GM23338 (cell line): ENCODE data around the gene HDDC3. TPM values are rescaled to one million over a fixed set of nuclear protein-coding genes. Genes with fewer than 3 reads are reported as not detected.

Experiments used
- ATAC-seq: fragments of 200-7000 bp; cut with Tn5 transposase; 3 replicates; pipeline ENCODE4 v1.9.1; 2020
- DNase-seq: peaks from one replicate; pipeline ENCODE4 v3.0.0-alpha.2; 2015; ENCODE audit warnings: low spot score
- H2AFZ ChIP-seq: fragments of 200-600 bp; sonication (generic); 2 replicates; pipeline ENCODE4 v1.8.0; 2016; ENCODE audit warnings: antibody characterized with exemption, mild to moderate bottlenecking, moderate library complexity
- H3F3A ChIP-seq: fragments of 200-600 bp; sonication (generic); replicated peaks from 2 replicates; pipeline ENCODE4 v1.8.0; 2017; ENCODE audit warnings: antibody characterized with exemption, mixed run types, low read depth
- H3K27ac ChIP-seq: fragments of 200-600 bp; sonication (generic); 2 replicates; pipeline ENCODE4 v1.6.1; 2016; ENCODE audit warnings: low read depth
- H3K27me3 ChIP-seq: fragments of 200-600 bp; sonication (generic); 2 replicates; pipeline ENCODE4 v1.8.0; 2016; ENCODE audit warnings: mild to moderate bottlenecking, mixed run types, moderate library complexity; ENCODE audit not compliant: insufficient read depth
- H3K36me3 ChIP-seq: fragments of 200-600 bp; sonication (generic); 2 replicates; pipeline ENCODE4 v1.8.0; 2016; ENCODE audit warnings: mild to moderate bottlenecking; ENCODE audit not compliant: insufficient read depth
- H3K4me1 ChIP-seq: fragments of 200-600 bp; sonication (generic); 2 replicates; pipeline ENCODE4 v1.8.0; 2016; ENCODE audit warnings: mild to moderate bottlenecking, moderate library complexity; ENCODE audit not compliant: insufficient read depth
- H3K4me2 ChIP-seq: fragments of 200-600 bp; sonication (generic); 2 replicates; pipeline ENCODE4 v1.7.1; 2017; ENCODE audit warnings: mixed run types
- H3K4me3 ChIP-seq: fragments of 200-600 bp; sonication (generic); 2 replicates; pipeline ENCODE4 v1.6.1; 2016; ENCODE audit warnings: mixed run types
- H3K79me2 ChIP-seq: fragments of 200-600 bp; sonication (generic); replicated peaks from 2 replicates; pipeline ENCODE4 v1.8.0; 2017; ENCODE audit warnings: mild to moderate bottlenecking; ENCODE audit not compliant: insufficient read depth
- H3K9me2 ChIP-seq: fragments of 200-600 bp; sonication (generic); 2 replicates; pipeline ENCODE4 v1.8.0; 2017; ENCODE audit not compliant: insufficient read depth
- H4K20me1 ChIP-seq: fragments of 200-600 bp; sonication (generic); replicated peaks from 2 replicates; pipeline ENCODE4 v1.8.0; 2017; ENCODE audit warnings: mild to moderate bottlenecking; ENCODE audit not compliant: insufficient read depth
- H3K27ac Mint-ChIP-seq: 2 replicates; pipeline ENCODE4 v1.8.0; 2020; ENCODE audit warnings: inconsistent platforms, mild to moderate bottlenecking, moderate library complexity, mixed read lengths
- H3K27me3 Mint-ChIP-seq: 3 replicates; pipeline ENCODE4 v1.8.0; 2022; ENCODE audit warnings: low read depth, mild to moderate bottlenecking, moderate library complexity, mixed read lengths, inconsistent platforms; ENCODE audit not compliant: insufficient read depth, poor library complexity
- H3K36me3 Mint-ChIP-seq: 3 replicates; pipeline ENCODE4 v1.8.0; 2021; ENCODE audit warnings: low read depth, mild to moderate bottlenecking, inconsistent platforms, moderate library complexity, mixed read lengths
- H3K4me1 Mint-ChIP-seq: 3 replicates; pipeline ENCODE4 v1.8.0; 2020; ENCODE audit warnings: mild to moderate bottlenecking, inconsistent platforms, mixed read lengths
- H3K4me3 Mint-ChIP-seq: 3 replicates; pipeline ENCODE4 v1.8.0; 2021; ENCODE audit warnings: moderate library complexity, mild to moderate bottlenecking, inconsistent platforms, mixed read lengths
- H3K9me3 Mint-ChIP-seq: 3 replicates; pipeline ENCODE4 v1.8.0; 2020; ENCODE audit warnings: moderate library complexity, mild to moderate bottlenecking, inconsistent platforms, mixed read lengths
- CREB1 ChIP-seq: fragments of 250-450 bp; sonication (Bioruptor Pico); IDR thresholded peaks from 2 replicates; pipeline ENCODE4 v1.5.0; 2020; ENCODE audit warnings: low read depth, mild to moderate bottlenecking, moderate library complexity
- EZH2 ChIP-seq: fragments of 200-600 bp; sonication (generic); IDR thresholded peaks from one replicate; pipeline ENCODE4 v1.8.0; 2017; ENCODE audit warnings: antibody characterized with exemption, mild to moderate bottlenecking, low read depth; ENCODE audit not compliant: unreplicated experiment
- STAT1 ChIP-seq: IDR thresholded peaks from one replicate; pipeline ENCODE4 v1.6.1; 2016; ENCODE audit warnings: antibody characterized with exemption; ENCODE audit not compliant: unreplicated experiment
- ZNF331 ChIP-seq: fragments of 250-450 bp; sonication (Bioruptor Pico); IDR thresholded peaks from 2 replicates; pipeline ENCODE4 v1.5.0; 2020; ENCODE audit warnings: low read depth, mild to moderate bottlenecking, moderate library complexity
- ZNF462 ChIP-seq: fragments of 250-450 bp; sonication (Bioruptor Pico); IDR thresholded peaks from 2 replicates; pipeline ENCODE4 v1.5.0; 2020; ENCODE audit warnings: mild to moderate bottlenecking, moderate library complexity
- polyA plus RNA-seq: library from polyadenylated mRNA; unstranded; fragments of >200 nt; fragmentation: Nextera tagmentation; extraction: Ambion mirVana; gene quantifications from 2 replicates; pipeline ENCODE4 v1.2.1, GENCODE V29; 2016
- total RNA-seq: library from RNA; depleted of rRNA; stranded (reverse); fragments of >200 nt; shearing (Covaris generic); gene quantifications from 2 replicates; pipeline ENCODE4 v1.2.3, GENCODE V29; 2014
- TF ChIP-seq, protein P1 (sequence below): IDR thresholded peaks from one replicate; pipeline ENCODE4 v1.6.1; 2018; ENCODE audit warnings: antibody characterized with exemption; ENCODE audit not compliant: unreplicated experiment

The HDDC3 gene
- total and polyA plus RNA-seq, 2 experiments from 2014 or later = 17.4 to 19.0 TPM

GRCh38 chr15:90906181-90906849 is 26.0 kb downstream of the HDDC3 start (continued):
- TF ChIP-seq, protein P1, sequence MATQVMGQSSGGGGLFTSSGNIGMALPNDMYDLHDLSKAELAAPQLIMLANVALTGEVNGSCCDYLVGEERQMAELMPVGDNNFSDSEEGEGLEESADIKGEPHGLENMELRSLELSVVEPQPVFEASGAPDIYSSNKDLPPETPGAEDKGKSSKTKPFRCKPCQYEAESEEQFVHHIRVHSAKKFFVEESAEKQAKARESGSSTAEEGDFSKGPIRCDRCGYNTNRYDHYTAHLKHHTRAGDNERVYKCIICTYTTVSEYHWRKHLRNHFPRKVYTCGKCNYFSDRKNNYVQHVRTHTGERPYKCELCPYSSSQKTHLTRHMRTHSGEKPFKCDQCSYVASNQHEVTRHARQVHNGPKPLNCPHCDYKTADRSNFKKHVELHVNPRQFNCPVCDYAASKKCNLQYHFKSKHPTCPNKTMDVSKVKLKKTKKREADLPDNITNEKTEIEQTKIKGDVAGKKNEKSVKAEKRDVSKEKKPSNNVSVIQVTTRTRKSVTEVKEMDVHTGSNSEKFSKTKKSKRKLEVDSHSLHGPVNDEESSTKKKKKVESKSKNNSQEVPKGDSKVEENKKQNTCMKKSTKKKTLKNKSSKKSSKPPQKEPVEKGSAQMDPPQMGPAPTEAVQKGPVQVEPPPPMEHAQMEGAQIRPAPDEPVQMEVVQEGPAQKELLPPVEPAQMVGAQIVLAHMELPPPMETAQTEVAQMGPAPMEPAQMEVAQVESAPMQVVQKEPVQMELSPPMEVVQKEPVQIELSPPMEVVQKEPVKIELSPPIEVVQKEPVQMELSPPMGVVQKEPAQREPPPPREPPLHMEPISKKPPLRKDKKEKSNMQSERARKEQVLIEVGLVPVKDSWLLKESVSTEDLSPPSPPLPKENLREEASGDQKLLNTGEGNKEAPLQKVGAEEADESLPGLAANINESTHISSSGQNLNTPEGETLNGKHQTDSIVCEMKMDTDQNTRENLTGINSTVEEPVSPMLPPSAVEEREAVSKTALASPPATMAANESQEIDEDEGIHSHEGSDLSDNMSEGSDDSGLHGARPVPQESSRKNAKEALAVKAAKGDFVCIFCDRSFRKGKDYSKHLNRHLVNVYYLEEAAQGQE = no peak

- Mint-ChIP-seq H3K36me3 (peaks cover 11% of the 10 kb centered on the region), H3K27ac (no peak overlapping the region), H3K27me3 (peaks cover 24% of the 10 kb centered on the region), H3K4me1 (peaks cover 15% of the 10 kb centered on the region), H3K9me3 (no peaks in the 10 kb centered on the region; the same call in 2 of the 3 replicates), H3K4me3 (no peak overlapping the region)
- Histone ChIP-seq H3K4me1 (peaks cover 18% of the 10 kb centered on the region), H3F3A (peaks cover 15% of the 10 kb centered on the region), H2AFZ (no peak overlapping the region), H3K27ac (no peak overlapping the region), H3K27me3 (peaks cover 24% of the 10 kb centered on the region), H3K4me3 (no peak overlapping the region), H3K9me2 (no peaks in the 10 kb centered on the region), H3K4me2 (no peak overlapping the region), H3K36me3 (no peaks in the 10 kb centered on the region), H3K79me2 (no peaks in the 10 kb centered on the region), H4K20me1 (no peaks in the 10 kb centered on the region)
- DNase-seq (no peak), ATAC-seq (no peak)
- no peak for TF ChIP-seq ZNF331
- TF ChIP-seq STAT1 = no peak
- TF ChIP-seq, protein P1 = no peak
- no peak for TF ChIP-seq EZH2
- TF ChIP-seq ZNF462 (CRISPR knock-in tag) = no peak
- TF ChIP-seq CREB1 = no peak
Measured at GRCh38 chr15:90905306-90906180, 26.8 kb downstream of the HDDC3 start.
